Measurements from ENCODE around the gene IDI1. TPM values are rescaled to one million over a fixed set of nuclear protein-coding genes. Genes with fewer than 3 reads are reported as not detected.
A peak's percentile ranks its signal among the peaks of the same experiment; 100 is the strongest.
"Not testable (repeated sequence)": the region's sequence is repeated elsewhere in the genome, so short reads cannot be mapped to it uniquely, and the experiment has no call there.

Gene IDI1
- total RNA-seq, 3 donors from 2014 or later, result 37.7 to 71.2 (median 65.8) TPM

- TF ChIP-seq, protein P1, sequence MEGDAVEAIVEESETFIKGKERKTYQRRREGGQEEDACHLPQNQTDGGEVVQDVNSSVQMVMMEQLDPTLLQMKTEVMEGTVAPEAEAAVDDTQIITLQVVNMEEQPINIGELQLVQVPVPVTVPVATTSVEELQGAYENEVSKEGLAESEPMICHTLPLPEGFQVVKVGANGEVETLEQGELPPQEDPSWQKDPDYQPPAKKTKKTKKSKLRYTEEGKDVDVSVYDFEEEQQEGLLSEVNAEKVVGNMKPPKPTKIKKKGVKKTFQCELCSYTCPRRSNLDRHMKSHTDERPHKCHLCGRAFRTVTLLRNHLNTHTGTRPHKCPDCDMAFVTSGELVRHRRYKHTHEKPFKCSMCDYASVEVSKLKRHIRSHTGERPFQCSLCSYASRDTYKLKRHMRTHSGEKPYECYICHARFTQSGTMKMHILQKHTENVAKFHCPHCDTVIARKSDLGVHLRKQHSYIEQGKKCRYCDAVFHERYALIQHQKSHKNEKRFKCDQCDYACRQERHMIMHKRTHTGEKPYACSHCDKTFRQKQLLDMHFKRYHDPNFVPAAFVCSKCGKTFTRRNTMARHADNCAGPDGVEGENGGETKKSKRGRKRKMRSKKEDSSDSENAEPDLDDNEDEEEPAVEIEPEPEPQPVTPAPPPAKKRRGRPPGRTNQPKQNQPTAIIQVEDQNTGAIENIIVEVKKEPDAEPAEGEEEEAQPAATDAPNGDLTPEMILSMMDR (IDR thresholded peaks at IDR 0.05), result no peak
- ATAC-seq (peak; percentile 18), DNase-seq (no peak)
- no peaks in the 10 kb centered on the region for H3K9me3 ChIP-seq
- no peak overlapping the region for H3K4me3 ChIP-seq
- H3K4me1 ChIP-seq (ENCODE audit: low read depth), result no peaks in the 10 kb centered on the region
- H3K36me3 ChIP-seq (ENCODE audit: low read depth), result peaks cover 12% of the 10 kb centered on the region
- intact Hi-C loops (cut with DNase I, micrococcal nuclease), result no loop called here
Observed at GRCh38 chr10:1010703-1011102, 38.2 kb downstream of the IDI1 start.

DNA sequence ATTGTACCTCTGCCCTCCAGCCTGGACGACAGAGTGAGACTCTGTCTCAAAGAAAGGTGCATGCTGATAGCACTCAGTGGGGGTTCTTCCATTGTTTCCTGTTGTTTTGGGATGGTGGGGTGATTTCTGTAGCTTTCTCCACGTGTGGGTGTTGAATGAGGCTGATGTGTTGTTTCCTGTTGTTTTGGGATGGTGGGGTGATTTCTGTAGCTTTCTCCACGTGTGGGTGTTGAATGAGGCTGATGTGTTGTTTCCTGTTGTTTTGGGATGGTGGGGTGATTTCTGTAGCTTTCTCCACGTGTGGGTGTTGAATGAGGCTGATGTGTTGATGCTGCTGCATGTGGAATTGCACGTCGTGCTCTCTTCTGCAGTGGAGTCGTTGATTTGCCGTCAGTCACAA, 39.0 kb downstream of the IDI1 start:
- H3K36me3 ChIP-seq (ENCODE audit: low read depth), result peaks cover 12% of the 10 kb centered on the region
- H3K4me3 ChIP-seq; intact Hi-C loops (cut with DNase I, micrococcal nuclease); ATAC-seq; H3K4me1 ChIP-seq (ENCODE audit: low read depth); DNase-seq; H3K9me3 ChIP-seq: not testable (repeated sequence)

DNA sequence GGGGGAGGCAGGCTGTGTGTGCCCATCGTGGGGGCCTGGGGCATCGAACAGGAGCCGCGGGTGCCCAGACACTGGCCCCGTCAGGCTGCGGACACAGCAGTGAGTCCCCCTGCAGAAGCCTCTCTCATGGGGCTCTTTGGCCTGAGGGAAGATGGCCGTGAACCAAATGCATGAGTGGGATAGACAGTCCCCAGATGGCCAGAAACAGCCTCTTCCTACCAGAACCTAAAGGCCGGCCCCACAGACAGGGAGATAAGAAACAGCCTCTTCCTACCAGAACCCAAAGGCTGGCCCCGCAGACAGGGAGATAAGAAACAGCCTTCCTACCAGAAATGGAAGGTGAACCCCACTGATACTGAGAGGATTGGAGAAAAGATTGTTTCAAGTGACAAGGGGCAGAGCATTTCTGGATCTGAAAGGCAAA, 39.8 kb downstream of the IDI1 start:
- Histone ChIP-seq H3K4me3 (no peak overlapping the region), H3K9me3 (no peaks in the 10 kb centered on the region), H3K36me3 (ENCODE audit: low read depth) (peaks cover 12% of the 10 kb centered on the region), H3K4me1 (ENCODE audit: low read depth) (no peaks in the 10 kb centered on the region)
- no peak for DNase-seq
- no peak for ATAC-seq
- TF ChIP-seq, protein P1 (IDR thresholded peaks at IDR 0.05), result no peak
- intact Hi-C loops (cut with DNase I, micrococcal nuclease), result no loop called here

DNA sequence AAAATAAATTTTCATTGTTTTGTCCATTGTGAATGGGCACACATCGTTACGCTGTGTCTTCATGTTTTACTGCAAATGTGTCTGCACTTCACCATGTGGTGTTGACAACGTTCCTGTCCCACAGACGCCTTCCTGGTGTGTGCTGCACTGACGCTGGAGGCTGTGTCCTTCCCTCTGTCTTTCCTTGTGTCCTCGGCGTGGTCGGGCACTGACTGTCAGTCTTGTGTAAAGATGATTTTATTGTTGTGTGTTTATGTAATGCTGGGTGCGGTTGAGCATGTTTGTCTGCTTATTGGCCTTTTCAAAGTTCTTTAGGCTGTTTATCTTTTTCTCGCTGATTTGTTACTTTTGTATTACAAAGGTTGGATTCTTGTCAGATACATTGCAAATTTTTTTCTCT, 41.3 kb downstream of the IDI1 start:
- Histone ChIP-seq H3K9me3 (peaks cover 5% of the 10 kb centered on the region), H3K36me3 (ENCODE audit: low read depth) (peaks cover 12% of the 10 kb centered on the region), H3K4me1 (ENCODE audit: low read depth) (no peaks in the 10 kb centered on the region), H3K4me3 (no peak overlapping the region)
- ATAC-seq, result peak; percentile 33
- intact Hi-C loops (cut with DNase I, micrococcal nuclease), result no loop called here
- DNase-seq, result peak in 1 of 3 donors; percentile 13
- TF ChIP-seq, protein P1 (IDR thresholded peaks at IDR 0.05), result no peak

DNA sequence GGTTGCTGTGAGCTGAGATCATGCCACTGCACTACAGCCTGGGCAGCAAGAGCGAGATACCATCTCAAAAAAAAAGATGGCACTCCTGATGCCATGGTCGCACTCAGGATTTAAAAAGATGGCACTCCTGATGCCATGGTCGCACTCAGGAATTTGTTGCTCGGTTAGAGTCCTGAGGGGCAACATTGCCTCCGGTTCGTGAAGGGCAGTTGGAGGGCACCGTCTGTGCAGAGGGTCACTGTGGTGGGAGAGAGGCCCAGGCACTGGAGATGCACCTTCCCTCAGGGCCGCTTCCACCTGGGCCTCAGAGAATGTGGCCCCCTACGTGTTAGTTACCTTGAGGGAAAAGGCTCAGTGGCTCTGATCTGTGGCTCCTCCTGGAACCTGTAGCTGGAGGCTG, 42.3 kb downstream of the IDI1 start:
- Histone ChIP-seq H3K4me3 (no peak overlapping the region), H3K9me3 (peaks cover 5% of the 10 kb centered on the region), H3K4me1 (ENCODE audit: low read depth) (no peaks in the 10 kb centered on the region), H3K36me3 (ENCODE audit: low read depth) (peaks cover 12% of the 10 kb centered on the region)
- no peak for DNase-seq
- TF ChIP-seq, protein P1 (IDR thresholded peaks at IDR 0.05), result no peak
- no peak for ATAC-seq
- intact Hi-C loops (cut with DNase I, micrococcal nuclease), result no loop called here

DNA sequence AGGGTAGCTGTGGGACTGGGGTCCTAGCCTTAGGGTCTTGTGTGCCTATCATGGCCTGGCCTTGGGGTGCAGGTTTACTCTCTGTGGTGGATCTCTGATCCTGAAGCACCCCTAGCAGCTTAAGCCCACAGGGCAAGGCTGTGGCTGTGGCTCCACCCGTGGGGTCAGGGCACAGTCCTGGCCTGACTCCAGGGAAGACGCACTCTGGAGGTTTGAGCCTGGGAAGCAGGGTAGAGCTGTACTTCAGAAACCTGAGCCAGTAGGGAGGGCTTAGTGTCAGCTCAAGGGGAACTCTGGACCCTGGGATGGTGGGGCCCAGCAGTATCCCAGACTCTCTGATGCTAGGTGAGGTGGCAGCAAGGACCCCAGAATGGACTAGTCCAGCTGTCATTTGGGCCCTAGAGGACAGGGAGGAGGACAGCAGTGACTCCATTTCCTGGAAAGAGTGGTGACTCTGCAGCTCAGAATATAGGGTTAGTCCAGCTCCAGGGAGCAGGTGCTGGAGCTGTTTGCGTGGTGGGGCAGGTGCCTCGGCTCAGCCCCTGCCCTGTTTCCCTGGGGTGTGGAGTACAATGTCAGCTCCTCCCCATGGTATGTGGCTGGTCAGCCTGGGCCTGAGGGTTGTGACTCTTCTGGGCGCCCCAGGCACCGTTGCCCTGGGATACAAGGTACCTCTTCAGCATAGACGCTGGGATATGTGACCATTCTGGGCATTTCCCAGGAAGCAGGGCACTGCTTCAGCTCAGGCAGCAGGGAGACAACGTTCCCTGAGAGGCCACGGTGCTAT, 44.8 kb downstream of the IDI1 start:
- TF ChIP-seq, protein P1 (IDR thresholded peaks at IDR 0.05), result no peak
- ATAC-seq, result no peak
- intact Hi-C loops (cut with DNase I, micrococcal nuclease), result no loop called here
- no peak overlapping the region for H3K4me3 ChIP-seq
- H3K36me3 ChIP-seq (ENCODE audit: low read depth), result peaks cover 15% of the 10 kb centered on the region
- DNase-seq, result no peak
- H3K4me1 ChIP-seq (ENCODE audit: low read depth), result no peaks in the 10 kb centered on the region
- H3K9me3 ChIP-seq, result peaks cover 5% of the 10 kb centered on the region

All from mucosa of descending colon (tissue), 3 donors.